HG03520 (cell line): ENCODE measurements around the gene PHACTR3.

Experiments used
- ATAC-seq: cut with Tn5 transposase; IDR thresholded peaks from one replicate; pipeline ENCODE4 v1.9.1; 2021; ENCODE audit warnings: mild to moderate bottlenecking, moderate library complexity; ENCODE audit not compliant: unreplicated experiment

Gene PHACTR3

GRCh38 chr20:59746155-59746554 is 141.8 kb downstream of the PHACTR3 start:
- ATAC-seq = no peak

GRCh38 chr20:59747671-59748515 is 143.6 kb downstream of the PHACTR3 start:
- no peak for ATAC-seq

GRCh38 chr20:59748619-59749191 is 144.4 kb downstream of the PHACTR3 start:
- no peak for ATAC-seq

- ATAC-seq = no peak
Measured at GRCh38 chr20:59749301-59749700, 145.0 kb downstream of the PHACTR3 start.

GRCh38 chr20:59750209-59750840 is 146.0 kb downstream of the PHACTR3 start:
- ATAC-seq = no peak

GRCh38 chr20:59751075-59751711 is 146.9 kb downstream of the PHACTR3 start:
- peak; percentile 49 for ATAC-seq

- peak; percentile 74 for ATAC-seq
Measured at GRCh38 chr20:59752101-59752586, 147.8 kb downstream of the PHACTR3 start.

- peak; percentile 42 for ATAC-seq
Measured at GRCh38 chr20:59752704-59753460, 148.5 kb downstream of the PHACTR3 start.

- ATAC-seq = no peak
Measured at GRCh38 chr20:59753836-59754235, 149.5 kb downstream of the PHACTR3 start.

- ATAC-seq = no peak
Measured at GRCh38 chr20:59754551-59754950, 150.2 kb downstream of the PHACTR3 start.

- no peak for ATAC-seq
Measured at GRCh38 chr20:59756241-59756640, 151.9 kb downstream of the PHACTR3 start.

- no peak for ATAC-seq
Measured at GRCh38 chr20:59764037-59764436, 159.7 kb downstream of the PHACTR3 start.

GRCh38 chr20:59765599-59766177 is 161.3 kb downstream of the PHACTR3 start:
- ATAC-seq = no peak

GRCh38 chr20:59767656-59768055 is 163.3 kb downstream of the PHACTR3 start:
- ATAC-seq = no peak

- ATAC-seq = no peak
Measured at GRCh38 chr20:59770270-59770669, 165.9 kb downstream of the PHACTR3 start.

- ATAC-seq = no peak
Measured at GRCh38 chr20:59770851-59771250, 166.5 kb downstream of the PHACTR3 start.

GRCh38 chr20:59771506-59772372 is 167.4 kb downstream of the PHACTR3 start:
- no peak for ATAC-seq

GRCh38 chr20:59772373-59772705 is 168.0 kb downstream of the PHACTR3 start:
- no peak for ATAC-seq
